Lower leg skin (tissue), 4 donors: ENCODE measurements around the gene SCN2A. TPM values are rescaled to one million over a fixed set of nuclear protein-coding genes. Genes with fewer than 3 reads are reported as not detected.
"Not testable (repeated sequence)": the region's sequence is repeated elsewhere in the genome, so short reads cannot be mapped to it uniquely, and the experiment has no call there.

Experiments
- DNase-seq, 2 donors: peaks; one replicate each; pipeline ENCODE4 v3.0.0-alpha.2; 2019; ENCODE audit warnings: low spot score in 2 of 2
- H3K4me3 ChIP-seq: fragments of 200-600 bp; sonication (generic); 2 replicates; pipeline ENCODE4 v1.5.1; 2017; ENCODE audit warnings: mild to moderate bottlenecking, low read depth; ENCODE audit not compliant: poor library complexity, severe bottlenecking
- CTCF ChIP-seq, 3 donors: fragments of 450-650 bp; IDR thresholded peaks; one replicate each; pipeline ENCODE4 v1.5.1; 2016; ENCODE audit warnings: antibody characterized with exemption in 3 of 3, mild to moderate bottlenecking in 3 of 3, moderate library complexity in 2 of 3
- POLR2A ChIP-seq, 2 donors: fragments of 450-650 bp; IDR thresholded peaks; one replicate each; pipeline ENCODE4 v1.6.1; 2016 to 2017; ENCODE audit warnings: antibody characterized with exemption in 2 of 2, mild to moderate bottlenecking in 1 of 2, moderate library complexity in 1 of 2
- WGBS, 2 donors: methylation state at CpG; one replicate each; pipeline ENCODE4 v1.1.5; 2018; 5-methylcytosine and 5-hydroxymethylcytosine counted together
- intact Hi-C: fragments of 100-400 bp; cut with DNase I; formaldehyde crosslinking; loops from one replicate; pipeline ENCODE4 v1.15.0; 2023; ENCODE audit warnings: low total_unique reads
- total RNA-seq, 4 donors: library from RNA; depleted of rRNA; stranded (reverse); fragments of >200 nt; gene quantifications; one replicate each; pipeline ENCODE4 v1.1.0, GENCODE V29; 2016

SCN2A gene
- total RNA-seq, 4 donors from 2014 or later = 0.03 to 0.29 (median 0.04) TPM; not detected in 1

GRCh38 chr2:165390875-165391274 lies 151.7 kb downstream of the SCN2A start:
- DNase-seq = no peak
- no peak for TF ChIP-seq CTCF (IDR thresholded peaks at IDR 0.05)
- intact Hi-C loops = no loop called here
- no peak overlapping the region for H3K4me3 ChIP-seq

GRCh38 chr2:165391791-165392190 lies 152.6 kb downstream of the SCN2A start:
- intact Hi-C loops = no loop called here
- 82 to 84% methylated on average over 2 of the region's 2 CpGs for WGBS, 2 donors
- DNase-seq = no peak
- H3K4me3 ChIP-seq = no peak overlapping the region
- TF ChIP-seq CTCF (IDR thresholded peaks at IDR 0.05) = no peak
- TF ChIP-seq POLR2A (IDR thresholded peaks at IDR 0.05) = no peak

GRCh38 chr2:165398603-165399002 lies 159.4 kb downstream of the SCN2A start:
- WGBS, 2 donors = 77 to 80% methylated on average over 3 of the region's 3 CpGs
- intact Hi-C loops, DNase-seq, H3K4me3 ChIP-seq: not testable (repeated sequence)

GRCh38 chr2:165401285-165401852 lies 162.2 kb downstream of the SCN2A start:
- H3K4me3 ChIP-seq = no peak overlapping the region
- 1 to 4% methylated on average over 5 of the region's 5 CpGs for WGBS, 2 donors
- intact Hi-C loops = no loop called here
- no peak for DNase-seq
- TF ChIP-seq POLR2A (IDR thresholded peaks at IDR 0.05) (no peak), CTCF (IDR thresholded peaks at IDR 0.05) (no peak)

GRCh38 chr2:165402162-165402561 lies 162.9 kb downstream of the SCN2A start:
- no peak overlapping the region for H3K4me3 ChIP-seq
- intact Hi-C loops = no loop called here
- DNase-seq = no peak
- TF ChIP-seq POLR2A (IDR thresholded peaks at IDR 0.05) (no peak), CTCF (IDR thresholded peaks at IDR 0.05) (no peak)
- WGBS, 2 donors = 82 to 86% methylated on average over 3 of the region's 3 CpGs

- TF ChIP-seq CTCF (IDR thresholded peaks at IDR 0.05) (no peak), POLR2A (IDR thresholded peaks at IDR 0.05) (no peak)
- whole genome bisulfite sequencing, 2 donors = 54 to 81% methylated on average over 3 of the region's 3 CpGs
- DNase-seq = no peak
- no peak overlapping the region for H3K4me3 ChIP-seq
- intact Hi-C loops = no loop called here
Observed at GRCh38 chr2:165406173-165406572, 167.0 kb downstream of the SCN2A start.
